GM12801 (cell line): ENCODE measurements around the gene SUCLA2.

ENCODE experiments used
- CTCF ChIP-seq: IDR thresholded peaks from one replicate; pipeline ENCODE4 v1.5.1; 2011; ENCODE audit warnings: control low read depth; ENCODE audit not compliant: insufficient read length; ENCODE audit errors: extremely low read depth

Gene SUCLA2

GRCh38 chr13:48037346-48038173 lies 36.5 kb upstream of the SUCLA2 start, which contains the start of gene NUDT15:
Gene NUDT15 (plus strand): TSS chr13:48037726. CDS start chr13:48037747, 21 bp downstream.
- TF ChIP-seq CTCF: peak; percentile 96

GRCh38 chr13:48029859-48030258 lies 28.8 kb upstream of the SUCLA2 start:
- no peak for TF ChIP-seq CTCF

GRCh38 chr13:48028066-48028465 lies 27.0 kb upstream of the SUCLA2 start:
- no peak for TF ChIP-seq CTCF

- TF ChIP-seq CTCF: no peak
Observed at GRCh38 chr13:48019796-48020195, 18.7 kb upstream of the SUCLA2 start.

- no peak for TF ChIP-seq CTCF
Observed at GRCh38 chr13:48018637-48019036, 17.6 kb upstream of the SUCLA2 start.

GRCh38 chr13:48014359-48014758 lies 13.3 kb upstream of the SUCLA2 start:
- no peak for TF ChIP-seq CTCF

- no peak for TF ChIP-seq CTCF
Observed at GRCh38 chr13:48012668-48013067, 11.6 kb upstream of the SUCLA2 start.
